ENCODE results near the gene COL6A1. TPM values are rescaled to one million over a fixed set of nuclear protein-coding genes. Genes with fewer than 3 reads are reported as not detected.
A peak's percentile ranks its signal among the peaks of the same experiment; 100 is the strongest.

Gene COL6A1
- total and polyA plus RNA-seq, 2 experiments from 2014 or later, result 245 to 605 TPM

DNA sequence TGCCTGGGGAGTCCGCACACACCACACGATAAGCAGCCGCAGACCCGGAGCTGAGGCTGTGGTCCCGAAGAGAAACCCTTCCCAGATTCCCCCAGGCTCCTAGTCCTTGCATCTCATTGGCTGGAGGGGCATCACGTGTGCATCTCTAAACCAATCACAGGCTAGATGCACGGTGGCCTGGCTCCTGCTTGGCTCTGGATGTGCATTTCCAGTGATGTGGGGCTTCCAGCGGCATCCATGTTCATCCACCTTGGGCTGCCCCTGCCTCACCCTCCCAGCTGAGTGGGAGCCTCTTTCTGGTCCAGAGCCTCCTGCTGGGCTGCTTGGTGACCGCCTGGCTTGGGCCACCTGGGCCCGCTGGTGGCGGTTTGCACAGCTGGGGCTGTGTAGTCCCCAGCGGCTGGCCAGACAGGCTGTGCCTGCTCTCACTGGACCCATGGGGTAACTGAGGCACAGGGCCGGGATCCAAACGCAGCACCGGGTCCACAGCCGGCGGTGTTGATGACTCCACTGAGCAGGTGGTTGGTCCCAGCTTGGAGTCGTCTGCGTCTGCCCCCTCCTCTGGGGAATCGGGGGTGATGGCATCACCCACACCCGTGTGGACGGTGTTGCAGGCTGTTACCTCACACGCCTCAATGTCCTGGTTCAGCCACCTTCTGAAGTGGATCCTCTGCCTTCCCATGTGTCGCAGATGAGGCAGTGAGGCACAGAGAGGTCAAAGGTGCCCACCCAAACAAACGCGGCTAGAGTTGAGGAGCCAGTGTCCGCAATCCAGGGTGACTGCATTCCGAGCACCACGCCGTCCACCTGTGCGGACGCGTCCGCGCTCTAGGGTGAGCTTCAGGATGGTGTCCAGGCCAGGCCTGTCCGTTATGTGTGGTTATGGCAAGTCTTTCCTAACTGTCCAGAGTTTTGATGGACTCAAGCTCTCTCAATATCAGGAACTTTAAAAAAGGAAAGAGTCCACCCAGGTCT, 41.3 kb downstream of the COL6A1 start:
- no peaks in the 10 kb centered on the region for H3K36me3 ChIP-seq
- peaks cover 23% of the 10 kb centered on the region for H3K4me1 ChIP-seq (ENCODE audit: low read depth)
- no peak for TF ChIP-seq CTCF (IDR thresholded peaks at IDR 0.05; ENCODE audit: low read depth, low read length)
- H3K9me3 ChIP-seq (ENCODE audit: low read depth), result no peaks in the 10 kb centered on the region
- H3K27ac ChIP-seq, result peak overlapping the region; percentile 81
- H3K27me3 ChIP-seq, result no peaks in the 10 kb centered on the region
- H3K4me3 ChIP-seq, result no peak overlapping the region
- DNase-seq (ENCODE audit: low read depth in 1 of 2, low spot score in 1 of 2), result no peak

DNA sequence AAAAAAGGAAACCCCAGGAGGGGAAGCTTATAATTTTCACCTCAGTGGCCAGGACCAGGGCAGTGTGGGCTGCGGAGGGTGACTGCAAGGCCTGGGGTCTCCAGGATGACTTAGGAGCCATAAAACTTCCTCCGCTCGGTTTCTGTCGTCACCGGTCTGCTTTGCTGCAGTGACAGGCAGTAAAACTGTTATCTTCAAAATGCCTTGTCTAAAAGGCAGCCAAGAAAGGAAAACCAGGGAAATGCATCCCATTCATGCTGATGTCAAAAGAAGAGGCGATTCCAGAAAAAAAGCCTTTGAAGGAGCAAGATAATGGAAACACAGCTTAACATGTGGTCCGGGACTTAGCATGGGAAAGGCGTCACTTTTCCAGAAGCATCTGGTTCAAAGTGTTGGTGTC, 42.0 kb downstream of the COL6A1 start:
- Histone ChIP-seq H3K4me3 (no peak overlapping the region), H3K36me3 (no peaks in the 10 kb centered on the region), H3K27ac (peak overlapping the region; percentile 81), H3K4me1 (ENCODE audit: low read depth) (peaks cover 23% of the 10 kb centered on the region), H3K27me3 (no peaks in the 10 kb centered on the region), H3K9me3 (ENCODE audit: low read depth) (no peaks in the 10 kb centered on the region)
- TF ChIP-seq CTCF (IDR thresholded peaks at IDR 0.05; ENCODE audit: low read depth, low read length), result no peak
- DNase-seq (ENCODE audit: low read depth in 1 of 2, low spot score in 1 of 2), result peak; percentile 21 to 56

DNA sequence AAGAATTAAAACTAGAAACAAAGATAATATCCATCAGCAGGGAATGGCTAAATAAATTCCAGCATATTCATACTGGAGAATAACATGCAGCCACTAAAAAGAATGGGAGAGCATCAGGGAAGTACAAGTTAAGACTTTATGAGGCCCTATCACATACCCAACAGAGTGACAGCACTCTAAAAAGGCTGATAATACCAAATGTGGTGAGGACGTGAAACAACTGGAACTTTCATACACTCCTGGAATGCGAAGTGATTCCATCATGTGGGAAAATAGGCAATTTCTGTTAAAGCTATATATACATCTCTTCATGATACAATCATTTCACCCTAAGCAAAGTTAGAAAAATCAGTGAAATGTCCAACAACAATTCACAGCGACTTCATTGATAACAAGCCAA, 42.6 kb downstream of the COL6A1 start:
- Histone ChIP-seq H3K4me1 (ENCODE audit: low read depth) (peaks cover 23% of the 10 kb centered on the region), H3K9me3 (ENCODE audit: low read depth) (no peaks in the 10 kb centered on the region), H3K27ac (peak overlapping the region; percentile 81), H3K36me3 (no peaks in the 10 kb centered on the region), H3K4me3 (no peak overlapping the region), H3K27me3 (no peaks in the 10 kb centered on the region)
- no peak for DNase-seq (ENCODE audit: low read depth in 1 of 2, low spot score in 1 of 2)
- TF ChIP-seq CTCF (IDR thresholded peaks at IDR 0.05; ENCODE audit: low read depth, low read length), result no peak

DNA sequence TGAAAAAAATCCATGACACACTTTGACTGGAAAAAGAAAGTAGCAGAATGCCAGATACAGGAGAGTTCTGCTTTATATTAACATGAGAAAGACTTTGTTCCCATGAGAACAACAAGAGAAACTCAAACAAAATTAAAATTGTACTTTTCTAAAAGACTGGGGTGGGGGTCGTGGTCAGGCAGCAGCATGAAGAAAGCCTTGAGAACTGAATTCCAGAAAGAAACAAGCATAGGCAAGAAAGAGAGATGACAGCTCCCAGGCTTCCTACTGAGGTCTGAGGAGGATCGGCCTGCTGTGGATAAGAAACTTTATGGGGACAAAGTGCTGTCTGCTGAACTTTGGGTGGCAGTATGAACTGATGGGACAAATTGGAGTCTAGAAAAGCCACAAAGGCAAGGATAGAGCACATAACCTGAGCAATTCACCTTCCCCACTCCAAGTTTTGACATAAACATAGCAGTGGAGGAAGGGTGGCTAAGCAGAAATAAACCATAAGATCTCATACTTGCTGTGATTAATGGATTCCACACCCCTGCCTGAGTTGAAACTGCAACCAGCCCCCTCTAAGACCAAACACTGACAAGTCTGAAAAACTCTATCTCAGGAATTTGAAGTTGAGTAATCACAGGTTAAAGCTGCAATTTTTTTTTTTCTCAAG, 43.7 kb downstream of the COL6A1 start:
- TF ChIP-seq CTCF (IDR thresholded peaks at IDR 0.05; ENCODE audit: low read depth, low read length), result no peak
- no peaks in the 10 kb centered on the region for H3K9me3 ChIP-seq (ENCODE audit: low read depth)
- no peak overlapping the region for H3K4me3 ChIP-seq
- H3K4me1 ChIP-seq (ENCODE audit: low read depth), result peaks cover 23% of the 10 kb centered on the region
- DNase-seq (ENCODE audit: low read depth in 1 of 2, low spot score in 1 of 2), result peak; percentile 27 to 86
- H3K36me3 ChIP-seq, result no peaks in the 10 kb centered on the region
- no peaks in the 10 kb centered on the region for H3K27me3 ChIP-seq
- H3K27ac ChIP-seq, result peak overlapping the region; percentile 81

- Histone ChIP-seq H3K27ac (peak overlapping the region; percentile 36), H3K27me3 (no peaks in the 10 kb centered on the region), H3K9me3 (ENCODE audit: low read depth) (no peaks in the 10 kb centered on the region), H3K4me1 (ENCODE audit: low read depth) (peaks cover 23% of the 10 kb centered on the region), H3K36me3 (no peaks in the 10 kb centered on the region), H3K4me3 (no peak overlapping the region)
- peak in 1 of 2 donors; percentile 84 for DNase-seq (ENCODE audit: low read depth in 1 of 2, low spot score in 1 of 2)
- no peak for TF ChIP-seq CTCF (IDR thresholded peaks at IDR 0.05; ENCODE audit: low read depth, low read length)
Observed at GRCh38 chr21:46027851-46028493, 46.4 kb downstream of the COL6A1 start.

All from cardiac muscle cell (in vitro differentiated cells and primary cell).